ENCODE measurements around the gene TRABD2B.

The TRABD2B gene

DNA sequence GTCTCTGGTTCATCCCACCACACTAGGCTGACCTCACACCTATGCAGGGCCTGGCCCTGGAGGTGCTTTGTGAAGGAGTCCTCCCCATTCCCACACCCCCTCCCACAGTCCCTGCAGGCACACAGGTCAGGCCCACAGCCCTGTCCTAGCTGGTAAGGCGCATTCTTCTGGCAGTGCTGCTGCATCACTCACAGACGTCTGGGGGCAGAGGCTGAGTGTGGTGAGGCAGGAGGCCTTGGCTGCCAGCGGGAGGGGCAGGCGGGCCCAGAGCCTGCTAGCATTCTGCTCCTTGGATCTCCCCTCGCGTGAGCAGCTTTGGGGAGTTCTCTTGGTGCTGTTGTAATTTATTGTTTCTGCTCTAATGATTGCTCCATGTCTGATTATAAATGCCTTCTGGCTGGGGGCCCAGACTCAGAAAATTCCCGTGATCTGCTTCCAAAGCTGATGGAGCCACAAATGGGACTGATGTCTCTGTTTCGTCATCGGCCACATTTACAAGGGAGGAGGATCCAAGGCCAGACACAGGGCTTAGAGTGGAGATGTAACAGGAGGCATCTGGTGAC lies 62.9 kb downstream of the TRABD2B start:
- no peak for DNase-seq

GRCh38 chr1:47932743-47933142 lies 64.4 kb downstream of the TRABD2B start:
- no peak for DNase-seq

GRCh38 chr1:47931395-47931794 lies 65.8 kb downstream of the TRABD2B start:
- no peak for DNase-seq

- DNase-seq, result no peak
Measured at GRCh38 chr1:47930210-47930840, 66.9 kb downstream of the TRABD2B start.

GRCh38 chr1:47927165-47927564 lies 70.0 kb downstream of the TRABD2B start:
- DNase-seq, result no peak

DNA sequence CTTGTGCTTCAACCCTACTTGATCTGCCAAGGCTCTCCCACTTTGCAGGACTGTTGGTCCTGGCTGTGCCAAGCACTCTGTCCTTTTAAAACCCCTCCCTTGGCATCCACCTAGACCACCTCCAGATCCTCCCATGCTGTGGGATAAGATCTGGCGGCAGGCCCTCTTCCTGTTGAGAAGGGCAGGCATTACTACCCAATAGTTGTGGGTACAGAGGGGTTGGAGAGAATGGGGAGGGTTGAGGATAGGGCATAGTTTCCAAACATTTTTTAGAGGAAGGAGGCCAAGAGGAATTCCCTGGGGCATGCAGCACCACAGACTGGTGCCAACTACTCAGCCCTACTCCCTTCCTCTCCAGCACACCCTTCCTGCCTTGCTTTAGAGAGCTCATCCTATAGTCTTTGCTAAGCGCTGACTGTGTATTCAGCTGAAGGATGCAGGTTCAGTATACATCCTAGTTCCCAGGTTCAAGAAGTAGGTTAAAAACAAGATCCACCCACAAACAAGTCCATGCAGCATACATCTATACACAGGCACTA lies 70.7 kb downstream of the TRABD2B start:
- no peak for DNase-seq

- DNase-seq, result no peak
Measured at GRCh38 chr1:47924270-47925048, 72.7 kb downstream of the TRABD2B start.

DNA sequence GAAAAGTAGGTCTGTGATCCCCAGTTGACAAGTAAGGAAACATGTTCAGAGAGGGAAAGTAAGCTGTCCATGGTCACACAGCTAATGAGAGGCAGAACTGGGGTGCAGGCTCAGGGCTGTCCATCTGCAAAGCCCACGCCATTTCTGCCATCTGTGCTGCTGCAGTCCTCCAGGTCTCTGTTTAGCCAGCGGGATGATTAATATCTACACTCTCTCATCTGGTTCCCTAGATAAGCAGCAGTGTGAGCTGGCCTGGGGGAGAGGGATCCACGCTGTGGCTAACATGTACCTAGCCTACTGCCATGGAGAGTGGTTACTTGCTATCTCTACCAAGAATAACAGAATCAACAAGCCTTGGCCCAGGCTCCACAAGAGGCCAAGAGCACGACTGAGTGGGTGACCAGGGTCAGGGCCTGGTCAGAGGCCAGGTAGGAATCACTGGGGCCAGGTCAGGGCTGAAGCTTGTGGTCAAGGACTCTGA lies 75.2 kb downstream of the TRABD2B start:
- no peak for DNase-seq

GRCh38 chr1:47919113-47919833 lies 77.9 kb downstream of the TRABD2B start:
- DNase-seq, result no peak

DNA sequence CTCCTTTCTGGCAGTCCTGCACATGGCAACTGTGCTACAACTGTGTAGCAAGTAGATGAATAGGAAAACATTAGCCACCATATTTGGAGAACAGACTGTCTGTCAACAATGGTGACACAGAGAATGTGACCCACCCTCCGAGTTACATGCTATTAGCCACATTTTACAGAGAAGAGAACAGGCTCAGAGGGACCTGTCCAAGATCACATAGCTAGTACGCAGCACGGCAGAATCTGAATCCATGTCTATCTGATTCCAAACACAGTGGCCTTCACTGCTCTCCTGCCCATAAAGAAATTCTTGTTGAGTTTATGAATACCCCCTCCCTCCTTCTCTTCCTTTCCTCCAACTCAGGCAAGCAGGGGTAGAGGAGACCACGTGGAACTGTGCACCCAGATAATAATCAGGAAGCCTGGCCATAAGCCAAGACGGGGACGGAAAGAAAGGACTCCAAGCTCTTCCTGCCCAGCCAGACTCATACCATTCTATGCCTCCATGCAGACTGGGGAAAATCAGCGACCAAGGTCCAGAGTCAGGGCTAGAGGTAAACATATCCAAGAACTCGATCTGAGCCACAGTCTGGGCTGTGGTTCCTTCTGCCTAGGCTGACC lies 78.8 kb downstream of the TRABD2B start:
- no peak for DNase-seq

- no peak for DNase-seq
Measured at GRCh38 chr1:47917687-47918086, 79.5 kb downstream of the TRABD2B start.

DNA sequence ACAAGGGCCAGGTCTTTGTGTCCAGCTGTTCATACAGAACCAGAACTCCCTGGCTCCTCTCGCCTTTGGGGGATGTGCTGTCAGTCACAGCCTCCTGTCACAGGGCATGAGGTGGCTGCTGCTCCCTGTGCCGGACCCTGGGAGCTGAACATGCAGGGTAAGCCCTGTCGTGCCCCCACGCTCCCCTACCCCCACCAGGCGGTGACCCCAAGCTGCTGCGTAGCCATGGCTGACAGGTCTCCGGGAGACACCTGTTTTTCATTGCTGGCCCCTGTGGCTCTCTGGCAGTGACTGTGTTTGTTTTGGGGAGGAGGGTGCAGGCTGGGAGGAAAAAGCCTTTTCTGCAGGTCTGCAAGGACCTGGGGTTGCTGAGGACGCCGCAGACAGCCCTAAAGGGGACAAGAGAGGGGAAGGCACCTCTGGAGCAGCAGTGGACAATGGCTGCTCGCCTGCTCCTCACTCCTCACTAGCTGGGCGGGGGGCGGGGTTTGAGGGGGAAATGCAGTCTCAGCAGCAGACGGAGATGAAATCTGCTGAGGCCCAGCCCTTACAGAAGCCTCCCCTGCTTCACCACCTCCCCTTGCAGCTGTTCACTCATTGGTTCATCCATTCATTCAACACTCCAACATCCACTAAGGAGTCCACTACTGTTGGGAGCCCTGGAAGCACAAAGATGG lies 81.4 kb downstream of the TRABD2B start:
- no peak for DNase-seq

GRCh38 chr1:47914952-47915676 lies 82.1 kb downstream of the TRABD2B start:
- no peak for DNase-seq

DNA sequence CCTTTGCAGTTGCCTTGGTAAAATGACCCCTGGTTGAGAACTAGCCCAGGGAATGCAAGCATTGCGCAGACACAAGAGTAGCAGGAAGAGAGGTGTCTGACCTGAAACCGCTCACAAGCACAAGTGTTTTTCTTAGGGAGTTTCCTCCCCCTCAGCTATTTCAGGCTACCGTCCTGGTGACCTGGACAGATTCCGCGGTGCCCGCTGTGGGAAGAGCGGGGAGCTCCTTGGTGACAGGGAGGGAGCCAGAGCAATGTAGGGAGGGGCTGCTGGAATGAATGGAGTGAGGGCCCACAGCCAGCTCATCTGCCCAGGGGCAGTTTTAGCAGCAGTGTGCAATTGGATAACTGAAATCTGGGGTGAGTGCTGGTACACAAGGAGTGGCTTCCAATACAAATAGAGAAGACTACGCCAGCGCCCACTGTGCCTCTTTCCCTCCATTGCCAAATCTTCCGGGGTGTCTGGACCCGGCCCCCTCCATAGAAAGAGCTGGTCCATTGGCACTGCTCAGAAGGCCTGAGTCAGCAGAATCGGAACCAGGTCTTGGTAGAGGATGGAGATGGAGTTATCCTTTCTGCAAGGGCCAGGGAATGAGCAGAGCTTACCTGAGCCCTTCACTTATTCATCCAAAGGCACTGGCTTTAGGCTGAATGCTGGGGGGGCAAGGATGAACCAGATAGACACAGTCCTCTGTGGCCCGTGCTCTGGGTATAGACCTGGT lies 82.8 kb downstream of the TRABD2B start:
- DNase-seq, result no peak

DNA sequence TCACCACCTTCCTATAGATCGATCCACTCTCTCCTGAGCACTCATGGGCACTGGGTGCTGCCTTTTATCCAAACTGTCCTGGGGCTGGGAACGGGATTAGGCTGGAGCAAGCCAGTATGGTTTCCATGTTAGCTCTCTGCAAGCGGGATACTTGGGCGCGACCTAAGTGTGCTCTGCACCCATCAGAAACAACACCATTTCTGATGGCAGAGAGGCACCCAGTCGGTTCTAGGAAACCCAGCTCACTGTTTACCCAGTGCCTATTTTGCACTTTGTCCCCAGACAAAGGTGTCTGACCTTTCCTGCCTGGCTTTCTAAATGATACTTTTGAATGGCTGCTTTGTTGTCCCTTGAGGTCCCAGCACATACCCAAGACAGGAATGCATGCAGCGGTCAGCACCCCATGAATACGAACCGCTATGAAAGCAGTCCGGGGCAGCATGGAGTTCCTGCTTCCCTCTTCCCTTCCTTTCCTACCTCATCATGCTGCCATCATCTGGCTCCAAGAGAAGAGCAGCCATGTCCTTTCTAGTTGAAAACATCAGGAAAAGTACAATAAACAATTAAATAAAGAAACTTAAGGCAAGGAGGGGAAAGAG lies 83.9 kb downstream of the TRABD2B start:
- no peak for DNase-seq

DNA sequence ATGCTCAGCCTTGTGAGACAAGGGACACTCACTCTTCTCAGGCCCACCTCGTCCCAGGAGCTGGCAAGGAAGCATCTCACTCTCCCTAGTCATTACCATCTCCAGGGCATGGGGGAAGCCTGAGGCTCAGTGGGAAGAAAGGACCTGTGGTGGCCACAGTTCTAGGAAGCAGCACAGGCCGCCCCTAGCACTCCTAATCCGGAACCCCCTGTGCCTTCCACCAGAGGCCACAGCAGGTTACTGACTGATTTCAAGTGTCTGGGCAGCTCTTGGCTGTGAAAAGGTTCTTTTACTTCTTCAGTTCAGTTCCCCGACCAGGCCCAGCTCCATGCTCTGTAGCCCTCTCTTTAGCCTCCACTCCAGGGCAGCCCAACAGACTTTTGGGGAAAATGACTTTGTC lies 84.4 kb downstream of the TRABD2B start:
- DNase-seq, result no peak

DNA sequence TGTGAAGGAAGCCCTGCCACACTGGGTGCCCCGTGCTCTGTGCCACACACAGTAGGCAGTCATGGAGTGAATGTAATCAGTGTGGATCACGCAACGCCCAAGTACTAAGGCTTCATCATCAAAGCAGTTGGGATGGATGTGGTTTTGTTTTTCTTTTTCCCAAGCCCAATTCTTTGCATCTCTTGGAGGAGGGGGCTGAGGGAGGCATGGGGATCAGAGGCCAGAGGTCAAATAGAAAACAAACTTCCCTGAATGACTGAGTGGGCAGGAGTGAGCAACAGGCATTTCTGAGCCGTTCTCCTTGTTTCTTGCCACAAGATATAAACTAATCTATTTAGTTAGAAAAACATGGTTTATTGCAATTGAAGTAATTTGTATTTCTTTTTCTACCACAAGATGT lies 85.3 kb downstream of the TRABD2B start:
- no peak for DNase-seq

DNA sequence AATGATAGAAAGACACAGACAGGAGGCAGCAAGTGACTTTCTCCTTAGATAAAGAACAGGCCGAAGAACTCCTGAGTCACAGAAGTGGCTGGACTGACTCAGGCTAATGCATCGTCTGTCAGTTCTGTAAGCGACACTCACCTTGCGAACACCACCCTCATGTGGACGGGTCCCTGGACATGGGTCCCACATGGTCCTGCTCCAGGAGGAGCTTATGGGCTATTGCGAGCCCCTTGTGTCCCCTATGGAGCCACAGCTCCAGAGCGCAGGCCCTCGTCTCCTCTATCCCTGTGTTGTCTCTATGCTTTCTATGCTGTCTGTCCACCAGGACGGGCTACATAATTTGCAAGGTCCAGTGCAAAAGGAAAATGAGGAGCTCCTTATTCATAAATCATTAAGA lies 85.8 kb downstream of the TRABD2B start:
- no peak for DNase-seq

DNA sequence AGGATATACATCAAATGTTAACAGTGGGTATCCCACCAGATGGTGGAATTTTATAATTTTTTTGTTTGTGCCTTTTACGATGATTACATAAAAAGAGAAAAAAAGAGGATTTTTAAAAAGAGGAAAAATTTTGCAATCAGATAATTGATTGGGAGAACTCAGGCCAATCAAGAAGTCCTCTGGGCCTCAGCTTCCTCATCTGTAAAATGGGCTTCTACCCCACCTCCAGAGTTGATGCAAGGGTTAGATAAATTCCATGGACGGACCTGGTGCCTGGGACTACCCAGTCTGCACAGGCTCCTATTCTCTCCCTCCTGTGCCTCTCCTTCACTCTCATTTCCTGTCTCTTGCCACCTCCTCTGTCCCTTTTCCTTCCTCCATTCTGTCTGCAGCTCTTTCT lies 88.9 kb downstream of the TRABD2B start:
- DNase-seq, result no peak

DNA sequence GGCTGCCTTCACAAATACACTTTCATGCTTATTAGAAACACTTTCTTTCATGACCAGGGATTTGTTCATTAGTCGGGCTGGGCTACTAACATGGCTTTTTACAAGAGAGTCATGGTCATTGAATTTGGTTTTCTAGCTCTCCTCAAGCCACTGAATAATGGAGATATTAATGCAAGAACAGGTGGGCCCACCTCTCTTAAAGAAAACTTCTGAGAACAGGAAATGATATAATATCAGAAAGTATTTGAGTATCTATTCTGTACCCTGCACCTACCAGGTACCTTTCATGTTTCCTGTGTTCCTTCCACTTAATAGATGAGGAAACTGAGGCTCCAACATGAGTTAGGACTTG lies 90.0 kb downstream of the TRABD2B start:
- no peak for DNase-seq

Measured in activated CD4-positive, alpha-beta T cell treated with anti-CD3 and anti-CD28 coated beads for 4 hours (primary cell).